HG02885 (cell line): ENCODE results near the gene CD69.

ENCODE experiments used
- ATAC-seq: cut with Tn5 transposase; IDR thresholded peaks from one replicate; pipeline ENCODE4 v1.9.1; 2021; ENCODE audit warnings: mild to moderate bottlenecking; ENCODE audit not compliant: unreplicated experiment, poor library complexity

The CD69 gene

DNA sequence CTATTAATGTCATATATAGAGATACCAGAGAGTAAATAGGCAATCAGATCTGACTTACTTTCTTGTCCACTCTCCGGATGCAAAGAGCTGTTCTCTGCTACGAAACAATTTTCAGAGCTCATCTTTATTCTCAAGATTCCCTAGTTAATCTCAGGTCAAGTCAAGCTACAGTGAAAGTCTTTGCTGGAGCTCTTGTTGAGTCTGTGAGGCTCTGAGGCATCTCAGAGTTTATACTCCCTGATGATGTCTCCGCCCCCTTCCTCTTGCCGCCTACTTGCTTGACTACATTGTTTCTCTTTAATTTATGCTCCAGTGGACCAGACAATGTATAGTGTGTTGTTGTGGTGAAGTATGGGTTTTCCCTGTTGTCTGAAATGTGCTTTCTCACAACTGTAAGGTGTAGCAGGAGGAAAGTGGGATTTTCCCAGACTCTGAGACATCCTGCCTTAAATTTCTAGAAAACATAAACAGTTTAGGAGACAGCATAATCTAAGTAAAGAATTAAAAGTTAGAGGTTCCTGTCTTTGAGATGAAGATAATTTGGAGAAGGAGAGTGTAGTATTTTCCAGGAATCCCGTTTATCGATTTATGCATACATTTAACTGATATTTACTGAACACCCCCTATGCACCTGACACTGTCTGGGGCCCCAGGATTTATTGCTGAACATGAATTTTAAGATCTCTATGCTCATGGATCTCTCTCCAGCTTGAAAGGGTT lies at the start of gene CD69:
CD69 (minus strand) TSS at position 203 of the 720 bp plus-strand sequence; CDS start at position 122, 81 bp downstream.
- ATAC-seq = peak; percentile 57

DNA sequence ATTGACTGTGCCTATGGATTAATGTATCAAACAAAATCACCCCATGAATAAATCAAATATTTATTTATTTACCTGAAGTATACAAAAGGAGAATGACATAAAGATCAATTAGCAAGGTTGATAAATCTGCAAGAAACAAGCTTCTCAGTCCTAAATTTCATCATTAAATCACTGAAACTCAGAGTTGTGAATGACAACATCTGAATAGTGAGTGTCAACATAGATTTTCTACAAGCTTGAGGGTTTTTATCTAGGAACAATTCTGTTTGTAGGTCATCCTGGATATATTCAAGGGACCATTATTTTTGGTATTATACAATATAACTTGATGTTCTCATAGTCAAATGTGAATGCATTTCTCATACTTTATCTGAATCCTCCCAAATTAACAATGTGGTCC lies 49.2 kb upstream of the CD69 start:
- ATAC-seq = no peak

DNA sequence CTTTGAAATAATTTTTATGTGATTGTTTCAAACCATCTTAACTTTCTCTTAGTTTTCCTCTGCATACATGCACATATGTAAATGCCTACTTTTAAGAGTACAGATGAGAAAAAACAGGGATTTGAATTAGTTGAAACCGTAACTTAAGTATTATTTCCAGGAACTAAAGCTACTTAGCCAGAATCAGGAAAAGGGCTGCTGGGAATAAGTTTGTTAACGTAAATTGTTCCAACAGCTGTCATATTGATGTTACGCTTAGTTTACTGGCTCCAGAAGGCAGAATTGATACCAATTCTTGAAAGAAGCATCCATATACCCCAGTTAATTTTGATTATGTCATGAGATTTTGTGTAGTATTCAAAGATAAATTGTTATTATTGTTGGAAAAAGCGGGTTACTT lies 48.6 kb upstream of the CD69 start:
- no peak for ATAC-seq

DNA sequence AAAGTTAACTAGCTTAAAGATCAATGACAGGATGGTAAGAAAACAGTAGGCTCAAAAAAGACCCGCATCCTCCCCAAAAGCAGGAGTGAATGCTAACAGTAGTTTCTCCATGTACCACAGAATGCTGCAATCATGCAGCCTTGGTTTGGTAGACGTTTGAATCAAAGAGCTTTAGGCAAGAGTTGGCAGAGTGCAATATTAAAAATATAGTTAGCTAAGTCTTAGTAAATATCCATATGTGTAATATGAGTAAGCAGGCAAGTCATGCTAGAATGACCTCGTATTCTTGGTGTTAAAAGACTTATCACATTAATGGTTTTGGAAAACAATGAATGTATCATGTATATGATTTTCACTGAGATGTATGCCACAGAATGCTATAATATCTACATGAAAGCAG lies 47.8 kb upstream of the CD69 start:
- ATAC-seq = no peak

DNA sequence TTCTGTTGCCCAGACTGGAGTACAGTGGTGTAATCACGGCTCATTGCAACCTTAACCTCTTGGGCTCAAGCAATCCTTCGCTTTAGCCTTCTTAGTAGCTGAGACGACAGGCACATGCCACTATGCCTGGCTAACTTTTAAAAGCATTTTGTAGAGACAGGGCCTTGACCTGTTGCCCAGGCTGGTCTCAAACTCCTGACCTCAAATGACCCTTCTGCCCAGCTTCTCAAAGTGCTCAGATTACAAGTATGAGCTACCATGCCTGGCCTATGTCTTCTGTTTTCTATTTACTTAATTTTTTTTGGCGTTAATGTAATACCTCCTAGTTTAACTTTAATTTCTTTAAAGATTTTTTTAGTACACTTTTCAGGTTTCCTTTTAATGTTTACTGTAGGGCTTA lies 46.0 kb upstream of the CD69 start:
- no peak for ATAC-seq

DNA sequence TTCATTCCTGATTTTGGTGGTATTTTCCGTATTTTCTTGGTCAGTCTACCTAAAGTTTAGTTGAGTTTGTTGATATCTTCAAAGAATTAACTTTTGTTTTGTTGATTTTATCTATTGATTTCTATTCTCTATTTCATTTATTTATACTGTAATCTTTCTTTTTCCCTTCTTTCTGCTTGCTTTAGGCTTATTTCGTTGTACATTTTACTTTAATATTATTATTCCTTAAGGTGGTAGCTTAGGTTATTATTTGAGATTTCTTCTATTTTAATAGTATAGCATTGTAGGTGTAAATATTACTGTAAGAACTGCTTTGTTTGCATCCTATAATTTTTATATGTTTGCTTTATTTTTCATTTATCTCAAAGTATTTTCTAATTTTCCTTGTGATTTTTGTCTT lies 45.2 kb upstream of the CD69 start:
- no peak for ATAC-seq

DNA sequence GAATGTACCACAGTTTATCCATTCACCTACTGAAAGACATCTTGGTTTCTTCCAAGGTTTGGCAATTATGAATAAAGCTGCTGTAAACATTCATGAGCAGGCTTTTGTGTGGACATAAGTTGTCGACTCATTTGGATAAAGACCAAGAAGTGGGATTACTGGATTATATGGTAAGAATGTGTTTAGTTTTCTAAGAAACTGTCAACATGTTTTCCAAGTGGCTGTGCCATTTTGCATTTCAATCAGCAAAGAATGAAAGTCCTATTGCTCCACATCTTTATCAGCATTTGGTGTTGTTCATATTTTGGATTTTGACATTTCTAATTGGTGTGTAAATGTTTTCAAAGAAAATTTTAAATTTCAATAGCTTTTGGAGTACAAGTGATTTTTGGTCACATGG lies 39.3 kb upstream of the CD69 start:
- no peak for ATAC-seq

DNA sequence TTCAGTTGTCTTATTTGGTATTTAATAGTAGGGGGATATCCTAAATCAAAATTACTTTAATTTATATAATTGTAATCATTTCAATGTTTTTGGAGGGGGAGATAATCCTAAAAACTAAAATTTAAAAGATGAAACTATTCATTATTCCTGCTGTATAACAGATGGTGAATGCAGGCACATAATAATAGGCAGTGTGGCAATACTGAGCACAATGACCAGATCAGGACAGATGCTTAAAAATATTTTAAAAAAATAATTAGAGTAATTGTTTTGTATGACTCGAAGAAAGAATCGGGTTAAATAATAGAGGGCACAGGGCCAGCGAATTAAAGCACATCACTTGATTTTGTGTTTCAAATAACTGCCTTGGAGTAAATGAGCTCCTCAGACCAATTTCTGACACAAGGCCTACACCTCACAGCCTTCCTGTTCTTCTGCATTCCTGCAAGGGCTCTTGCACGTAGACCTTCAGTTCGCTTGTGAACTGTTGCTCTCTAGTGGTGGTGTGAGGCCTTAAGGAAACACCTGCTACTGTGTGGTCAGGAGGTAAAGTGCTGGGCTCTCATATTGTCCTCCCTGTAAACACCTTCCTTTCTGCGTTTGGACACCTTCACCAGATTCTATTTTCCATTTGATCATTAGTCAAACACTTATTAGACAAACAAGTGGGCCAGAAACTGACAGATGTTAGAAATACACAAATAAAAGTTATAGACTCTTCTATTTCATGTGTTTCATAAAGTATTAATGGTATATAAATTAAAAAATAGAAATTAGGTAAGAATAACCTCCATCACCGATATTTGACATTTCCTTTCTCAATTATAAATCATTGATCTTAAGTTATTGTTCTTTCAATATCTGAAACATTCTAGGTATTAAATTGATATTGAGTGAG lies 37.3 kb upstream of the CD69 start:
- ATAC-seq = peak; percentile 98

DNA sequence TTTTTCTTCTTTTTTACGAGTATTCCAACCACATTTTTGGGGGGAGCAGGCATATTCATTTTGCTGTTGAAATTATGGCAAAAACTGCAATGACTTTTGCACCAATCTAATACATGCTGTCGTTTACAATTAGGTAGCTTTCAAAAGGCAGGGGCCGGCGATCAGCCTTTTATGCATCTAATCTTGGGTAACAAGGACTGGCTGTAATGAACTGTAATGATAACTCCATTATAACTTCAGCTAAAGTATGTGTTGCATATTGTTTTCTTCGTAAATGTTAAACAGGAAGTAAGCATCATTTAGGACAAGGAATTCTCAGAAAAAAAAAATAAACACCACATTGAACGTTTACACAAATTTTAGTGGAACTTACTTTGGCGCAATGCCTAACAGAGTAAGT lies 36.3 kb upstream of the CD69 start:
- ATAC-seq = no peak

DNA sequence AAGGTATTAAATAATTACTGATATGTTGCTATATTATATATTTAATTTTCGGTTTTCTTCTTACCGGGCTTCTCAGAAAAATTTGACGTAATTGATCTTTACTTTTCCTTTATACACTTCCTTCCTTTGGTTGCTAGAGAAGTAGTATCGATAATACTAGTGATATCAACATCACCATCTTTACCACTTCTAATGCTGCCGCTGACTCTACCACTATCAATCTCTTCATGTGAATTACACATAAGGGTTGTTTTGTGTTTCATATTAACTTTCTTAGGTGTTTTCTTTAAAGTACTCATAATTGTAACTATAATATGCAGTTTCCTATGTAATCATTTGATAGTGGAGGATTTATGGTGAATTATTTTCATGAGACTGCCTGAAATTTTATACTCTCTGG lies 35.6 kb upstream of the CD69 start:
- ATAC-seq = no peak

DNA sequence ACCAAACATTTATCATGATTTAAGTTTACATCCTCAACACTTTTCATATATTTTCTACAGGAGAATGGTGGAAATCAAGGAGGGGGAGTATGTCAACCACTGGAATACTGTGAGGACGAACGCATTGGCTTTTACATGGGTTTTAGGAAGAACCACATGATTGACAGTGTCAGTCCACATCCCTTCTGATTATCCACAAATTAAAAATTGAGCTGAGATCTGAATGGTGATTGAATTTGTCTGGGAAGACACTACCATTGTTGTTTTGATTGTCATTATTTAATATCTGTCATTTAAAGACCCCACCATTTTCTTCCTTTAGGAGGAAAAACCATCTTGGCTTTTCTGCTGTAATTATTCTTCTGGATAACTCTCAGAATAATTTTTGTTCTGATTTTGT lies 35.2 kb upstream of the CD69 start:
- no peak for ATAC-seq

DNA sequence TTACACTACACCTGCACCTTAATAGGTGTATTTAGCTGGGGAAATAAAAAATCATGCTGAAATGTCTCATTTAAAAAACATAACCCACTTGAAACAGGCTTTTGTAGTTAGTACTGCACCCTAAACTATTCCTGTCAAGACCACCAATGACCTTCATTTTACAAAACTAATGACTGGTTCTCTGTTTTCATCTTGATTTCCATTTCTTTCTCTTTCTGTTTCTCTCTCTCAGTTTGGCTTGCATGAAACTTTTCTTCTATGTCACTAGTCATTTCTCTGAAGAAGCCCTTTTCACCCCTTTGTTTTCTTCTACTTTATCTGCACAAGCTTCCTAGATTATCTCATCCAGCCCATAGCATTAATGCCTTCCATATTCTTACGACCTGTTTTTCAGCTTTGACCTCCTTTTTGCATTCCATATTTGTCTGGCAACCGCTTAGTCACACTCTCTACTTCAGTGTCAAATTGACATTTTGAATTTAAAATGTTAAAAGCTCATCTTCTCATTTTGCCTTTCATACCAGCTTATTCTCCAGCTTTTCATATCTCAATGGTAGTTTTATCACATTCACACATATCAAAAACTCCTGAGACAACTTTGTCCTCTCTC lies 33.9 kb upstream of the CD69 start:
- no peak for ATAC-seq

DNA sequence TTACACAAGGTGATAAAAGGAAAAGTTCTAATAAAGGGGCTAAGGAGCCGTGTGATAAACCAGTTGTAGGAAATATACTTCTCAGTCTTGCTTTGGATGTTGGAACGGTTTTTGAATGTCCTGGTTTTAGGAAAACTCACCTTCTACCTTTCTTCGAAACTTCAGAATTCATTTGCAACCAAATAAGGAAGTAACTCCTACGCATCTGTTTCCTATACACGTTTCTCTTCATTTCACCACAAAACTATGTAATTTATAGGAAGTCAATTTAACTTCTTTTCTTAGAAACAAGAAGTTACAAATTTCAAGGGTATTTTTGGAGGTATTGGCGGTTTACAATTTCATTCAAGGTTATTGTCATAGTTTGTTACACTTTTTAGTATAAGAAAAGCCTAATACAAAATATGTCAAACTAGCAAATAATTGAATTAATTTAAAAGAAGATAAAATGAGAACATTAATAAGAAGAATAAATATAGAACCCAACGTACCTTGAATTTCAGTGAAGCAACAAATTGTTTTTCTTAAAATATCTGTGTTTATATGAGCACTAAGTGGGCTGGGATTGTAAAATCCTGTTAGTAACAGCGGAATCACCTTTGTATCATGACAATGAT lies 33.2 kb upstream of the CD69 start:
- ATAC-seq = no peak

DNA sequence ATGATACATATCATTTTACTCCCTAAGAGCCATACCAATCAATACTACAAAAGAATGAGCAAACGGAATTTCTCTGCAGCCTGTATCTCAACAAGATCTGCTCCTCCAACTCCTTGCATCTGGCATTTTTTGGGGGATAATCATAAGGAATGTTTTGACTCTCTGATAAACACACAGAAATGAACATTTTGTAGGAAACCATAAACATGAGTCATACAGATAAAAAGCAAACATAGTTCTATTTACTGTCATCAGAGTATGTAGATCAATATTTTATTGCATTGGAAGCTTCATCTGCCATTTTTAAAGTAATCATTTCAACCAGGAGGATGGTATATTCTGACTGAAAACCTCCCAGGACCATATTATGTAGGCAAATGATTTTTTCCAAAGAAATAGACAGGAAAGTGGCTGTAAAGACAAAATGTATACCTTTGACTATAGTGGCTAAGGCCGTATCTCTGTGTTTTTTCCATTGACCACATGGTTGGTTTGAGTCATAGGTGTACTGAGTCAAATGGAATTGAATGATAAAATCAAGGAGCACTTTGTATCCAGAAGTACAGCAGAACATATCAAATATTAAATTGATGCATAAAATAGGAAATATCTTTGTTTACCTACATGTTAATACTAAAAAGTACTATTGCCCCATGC lies 32.4 kb upstream of the CD69 start:
- ATAC-seq = no peak

DNA sequence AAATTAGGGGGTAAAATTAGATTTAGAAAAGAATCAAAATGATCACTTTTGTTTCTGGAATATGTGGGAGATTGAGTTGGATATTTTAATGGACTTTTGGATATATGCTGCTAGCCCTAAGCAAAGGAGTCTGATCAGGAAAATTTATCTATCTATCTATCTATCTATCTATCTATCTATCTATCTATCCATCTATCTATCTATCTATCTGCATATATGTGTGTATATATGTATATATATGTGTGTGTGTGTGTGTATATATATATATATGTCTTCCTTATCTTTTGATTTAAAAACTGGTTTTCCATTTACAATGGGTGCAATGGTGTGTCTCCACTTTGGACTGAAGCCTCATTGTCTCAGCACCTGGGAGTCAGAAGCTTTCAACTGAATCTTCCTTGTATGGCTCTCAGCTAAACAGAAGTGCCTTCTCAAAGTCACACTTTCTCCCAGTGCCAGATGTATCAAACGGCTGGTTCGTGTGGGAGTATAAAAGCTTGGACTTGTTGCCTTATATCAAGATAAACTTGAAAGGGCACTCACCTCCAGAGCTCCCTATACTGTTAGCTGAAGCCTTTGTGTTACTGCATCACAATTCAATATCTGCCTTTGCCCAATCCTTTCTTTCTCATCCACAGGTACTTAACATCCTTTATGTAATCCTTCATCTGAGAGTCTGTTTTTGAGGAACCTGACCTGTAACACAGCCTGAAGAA lies 31.6 kb upstream of the CD69 start:
- no peak for ATAC-seq

DNA sequence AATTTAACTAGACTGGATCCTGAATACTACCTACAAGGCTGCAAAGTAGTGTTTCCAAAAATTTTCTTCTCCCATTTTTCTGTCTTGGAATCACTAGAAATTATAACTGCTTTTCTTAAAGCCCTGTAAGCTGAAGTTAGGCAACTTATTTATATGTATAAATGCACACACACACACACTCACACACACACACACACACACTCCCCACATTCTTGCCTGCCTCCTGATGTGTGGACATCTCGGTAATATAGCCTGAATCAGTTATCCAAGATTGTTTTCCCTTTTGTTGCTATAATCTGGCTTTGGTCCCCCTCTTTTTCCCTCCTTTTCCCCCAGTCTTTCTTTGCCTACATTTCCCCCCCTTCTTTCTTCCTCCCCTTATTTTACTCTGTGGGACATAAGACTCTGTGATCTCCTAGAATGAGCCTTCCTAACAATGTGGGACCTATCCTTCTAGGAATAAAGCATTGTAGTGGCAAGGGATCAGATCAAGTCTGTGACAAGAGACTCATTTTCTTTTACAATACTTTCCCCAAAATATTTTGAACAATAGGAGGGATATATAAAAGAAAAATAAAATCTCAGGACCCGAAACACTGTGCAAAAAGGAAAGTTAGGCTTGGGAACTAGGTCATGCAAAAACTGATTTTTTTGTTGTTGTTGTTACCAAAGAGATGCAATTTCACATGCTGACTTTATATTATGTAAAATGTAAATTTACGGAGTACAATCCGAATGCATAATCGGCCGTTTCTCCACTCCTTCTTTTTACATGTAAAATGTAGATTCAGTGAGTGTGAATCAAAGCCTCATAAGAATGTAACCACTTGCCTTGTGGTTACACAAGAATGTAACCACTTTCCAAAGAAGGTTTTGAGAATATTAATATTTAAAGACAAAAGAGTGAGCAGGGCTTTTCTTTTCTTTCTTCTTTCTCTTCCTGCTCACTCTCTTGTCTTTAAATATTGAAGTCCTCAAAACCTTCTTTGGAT lies 26.3 kb upstream of the CD69 start:
- ATAC-seq = no peak

DNA sequence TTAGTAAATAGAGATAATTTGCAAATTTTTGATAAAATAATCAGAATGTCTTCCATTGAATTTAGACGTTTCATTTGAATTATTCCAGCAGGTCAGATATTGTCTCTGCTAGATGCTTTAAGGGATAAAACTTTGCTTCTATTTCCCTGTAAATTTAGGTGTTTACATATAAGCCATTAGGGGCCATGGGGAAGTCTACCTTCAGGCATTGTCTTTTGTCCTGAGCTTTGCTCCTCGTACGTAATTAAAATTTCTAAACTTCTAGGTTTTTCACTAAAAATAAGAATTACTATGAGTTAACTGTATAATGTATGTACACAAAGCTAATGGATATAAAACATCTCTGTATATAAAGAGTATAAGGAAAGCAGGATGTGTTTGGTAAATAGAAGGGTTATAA lies 24.1 kb upstream of the CD69 start:
- ATAC-seq = no peak

DNA sequence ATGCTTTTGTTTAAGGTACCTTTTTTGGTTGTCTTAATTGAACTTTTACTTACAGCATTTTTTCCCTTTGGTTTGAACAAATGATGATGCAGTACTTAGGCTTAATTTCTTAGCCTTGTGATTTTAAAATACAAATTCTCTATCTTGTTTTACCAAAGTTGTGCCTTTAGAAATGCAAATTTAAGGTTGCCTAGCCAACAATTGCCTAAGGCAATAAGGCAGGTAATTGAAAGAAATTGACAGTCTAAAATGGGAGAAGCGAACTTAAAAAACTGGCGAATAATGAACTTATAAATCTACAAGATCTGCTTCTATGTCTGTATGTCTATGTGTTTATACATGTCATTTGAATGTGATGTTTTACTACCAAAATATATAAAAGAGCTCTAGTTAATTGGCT lies 23.6 kb upstream of the CD69 start:
- ATAC-seq = no peak
